ENCODE measurements around the gene FILIP1.

DNA sequence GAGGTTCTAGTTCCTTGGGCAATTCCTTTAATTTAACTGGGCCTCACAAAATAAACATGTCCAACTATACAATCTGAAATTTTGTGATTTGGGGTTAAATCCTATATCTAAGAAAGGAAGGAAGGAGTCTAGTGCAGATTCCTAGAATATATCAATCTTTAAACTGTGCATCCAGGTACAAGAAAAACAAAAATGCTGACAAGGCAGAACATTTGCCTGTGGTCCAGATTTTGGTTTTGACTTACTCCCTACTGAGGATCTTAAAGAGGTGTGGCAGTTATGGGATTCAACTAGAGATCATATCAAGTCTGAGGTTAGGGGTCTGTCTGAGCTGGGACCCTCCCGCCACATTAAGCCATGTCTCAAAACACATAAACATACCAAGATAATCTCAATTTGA lies 232.3 kb downstream of the FILIP1 start:
- TF ChIP-seq, protein P1, sequence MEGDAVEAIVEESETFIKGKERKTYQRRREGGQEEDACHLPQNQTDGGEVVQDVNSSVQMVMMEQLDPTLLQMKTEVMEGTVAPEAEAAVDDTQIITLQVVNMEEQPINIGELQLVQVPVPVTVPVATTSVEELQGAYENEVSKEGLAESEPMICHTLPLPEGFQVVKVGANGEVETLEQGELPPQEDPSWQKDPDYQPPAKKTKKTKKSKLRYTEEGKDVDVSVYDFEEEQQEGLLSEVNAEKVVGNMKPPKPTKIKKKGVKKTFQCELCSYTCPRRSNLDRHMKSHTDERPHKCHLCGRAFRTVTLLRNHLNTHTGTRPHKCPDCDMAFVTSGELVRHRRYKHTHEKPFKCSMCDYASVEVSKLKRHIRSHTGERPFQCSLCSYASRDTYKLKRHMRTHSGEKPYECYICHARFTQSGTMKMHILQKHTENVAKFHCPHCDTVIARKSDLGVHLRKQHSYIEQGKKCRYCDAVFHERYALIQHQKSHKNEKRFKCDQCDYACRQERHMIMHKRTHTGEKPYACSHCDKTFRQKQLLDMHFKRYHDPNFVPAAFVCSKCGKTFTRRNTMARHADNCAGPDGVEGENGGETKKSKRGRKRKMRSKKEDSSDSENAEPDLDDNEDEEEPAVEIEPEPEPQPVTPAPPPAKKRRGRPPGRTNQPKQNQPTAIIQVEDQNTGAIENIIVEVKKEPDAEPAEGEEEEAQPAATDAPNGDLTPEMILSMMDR (IDR thresholded peaks at IDR 0.05; ENCODE audit: control extremely low read depth in 1 of 3, insufficient read depth in 1 of 3, low read depth in 1 of 3, low read length in 3 of 3): no peak
- no peak for TF ChIP-seq EZH2 (IDR thresholded peaks at IDR 0.05; ENCODE audit: low read depth, low read length, severe bottlenecking)
- peak; percentile 88 for TF ChIP-seq MAFK (IDR thresholded peaks at IDR 0.05; ENCODE audit: low read depth, low read length)
- no peak for TF ChIP-seq BRCA1 (IDR thresholded peaks at IDR 0.05; ENCODE audit: low read depth, low read length)
- TF ChIP-seq FOSL1 (IDR thresholded peaks at IDR 0.05; ENCODE audit: insufficient read depth, low read depth, low read length): no peak

All from H1 (cell line).